IMR-90 (cell line): Measurements from ENCODE around the gene LDB2. TPM values are rescaled to one million over a fixed set of nuclear protein-coding genes. Genes with fewer than 3 reads are reported as not detected.
A peak's percentile ranks its signal among the peaks of the same experiment; 100 is the strongest.

Source experiments
- ATAC-seq: fragments of 200-7000 bp; cut with Tn5 transposase; 2 replicates; pipeline ENCODE4 v1.9.1; 2020; ENCODE audit warnings: low read depth, mild to moderate bottlenecking, moderate library complexity
- BruUV-seq: library from RNA; stranded (reverse); fragments of 400-500 nt; replicated peaks from 2 replicates; lab custom pipeline; 2021; lab: Mats Ljungman, UMichigan
- CTCF ChIA-PET: fragments of 300-600 bp; formaldehyde crosslinking; extraction: SDS; loops from one replicate; lab custom pipeline; 2021; ENCODE audit warnings: antibody characterized with exemption; lab: Yijun Ruan, JAX
- POLR2A ChIA-PET: fragments of 300-600 bp; sonication (Branson Sonifier 250); formaldehyde crosslinking; loops from one replicate; lab custom pipeline; 2022; ENCODE audit warnings: antibody characterized with exemption; ENCODE audit not compliant: unreplicated experiment; lab: Charles Lee
- DNase-seq: peaks from one replicate; pipeline ENCODE4 v3.0.0; 2013
- H2AFZ ChIP-seq: replicated peaks from 2 replicates; pipeline ENCODE3; 2013; ENCODE audit warnings: low read length, mild to moderate bottlenecking; ENCODE audit not compliant: poor library complexity
- H2AK5ac ChIP-seq: 2 replicates; pipeline ENCODE4 v1.6.1; 2013; ENCODE audit warnings: low read depth, low read length, inconsistent platforms
- H2AK9ac ChIP-seq: replicated peaks from 2 replicates; pipeline ENCODE3; 2013; ENCODE audit warnings: mild to moderate bottlenecking, low read depth, low read length, moderate library complexity; ENCODE audit not compliant: poor library complexity
- H2BK120ac ChIP-seq: 2 replicates; pipeline ENCODE4 v1.6.1; 2013; ENCODE audit warnings: low read depth, low read length, inconsistent platforms
- H2BK15ac ChIP-seq: 3 replicates; pipeline ENCODE4 v1.6.1; 2013; ENCODE audit warnings: low read depth, low read length, inconsistent platforms
- H2BK20ac ChIP-seq: 2 replicates; pipeline ENCODE4 v1.6.1; 2013; ENCODE audit warnings: low read depth, mild to moderate bottlenecking, inconsistent platforms, low read length, moderate library complexity
- H2BK5ac ChIP-seq: 2 replicates; pipeline ENCODE4 v1.6.1; 2013; ENCODE audit warnings: mild to moderate bottlenecking, low read depth, low read length, inconsistent platforms; ENCODE audit not compliant: poor library complexity, severe bottlenecking
- H3K14ac ChIP-seq: replicated peaks from 2 replicates; pipeline ENCODE4 v1.6.1; 2013; ENCODE audit warnings: low read depth, low read length, inconsistent platforms
- H3K18ac ChIP-seq: 2 replicates; pipeline ENCODE4 v1.6.1; 2013; ENCODE audit warnings: low read depth, low read length, control low read depth
- H3K23ac ChIP-seq: 2 replicates; pipeline ENCODE4 v1.6.1; 2013; ENCODE audit warnings: low read depth, low read length, inconsistent platforms
- H3K27ac ChIP-seq: 2 replicates; pipeline ENCODE4 v1.5.1; 2013; ENCODE audit warnings: mild to moderate bottlenecking, control low read depth, low read length; ENCODE audit not compliant: insufficient read depth
- H3K27me3 ChIP-seq: 2 replicates; pipeline ENCODE4 v1.6.1; 2013; ENCODE audit warnings: low read length; ENCODE audit not compliant: control insufficient read depth, insufficient read depth
- H3K36me3 ChIP-seq: 2 replicates; pipeline ENCODE4 v1.6.1; 2013; ENCODE audit warnings: low read length, mixed read lengths; ENCODE audit not compliant: control insufficient read depth, insufficient read depth
- H3K4ac ChIP-seq: 2 replicates; pipeline ENCODE4 v1.6.1; 2013; ENCODE audit warnings: low read depth, low read length, inconsistent platforms
- H3K4me1 ChIP-seq: 2 replicates; pipeline ENCODE4 v1.6.1; 2013; ENCODE audit warnings: low read length, mixed read lengths; ENCODE audit not compliant: control insufficient read depth, insufficient read depth
- H3K4me2 ChIP-seq: 2 replicates; pipeline ENCODE4 v1.6.1; 2013; ENCODE audit warnings: low read depth, mild to moderate bottlenecking, control low read depth, low read length, moderate library complexity
- H3K4me3 ChIP-seq: 2 replicates; pipeline ENCODE4 v1.5.1; 2013; ENCODE audit warnings: low read depth, mild to moderate bottlenecking, control low read depth, low read length, moderate library complexity; ENCODE audit not compliant: insufficient read depth
- H3K56ac ChIP-seq: 2 replicates; pipeline ENCODE4 v1.6.1; 2013; ENCODE audit warnings: low read length, inconsistent platforms; ENCODE audit not compliant: insufficient read depth; ENCODE audit errors: extremely low read depth
- H3K79me1 ChIP-seq, 2 experiments: 2 replicates each; pipeline ENCODE4 v1.6.1; 2013; ENCODE audit warnings: low read length in 2 of 2, inconsistent platforms in 1 of 2, low read depth in 1 of 2
- H3K9ac ChIP-seq: 2 replicates; pipeline ENCODE4 v1.6.1; 2013; ENCODE audit warnings: low read depth, low read length, control low read depth
- H3K9me1 ChIP-seq: 2 replicates; pipeline ENCODE4 v1.6.1; 2013; ENCODE audit warnings: low read length, inconsistent platforms; ENCODE audit not compliant: insufficient read depth
- H3K9me3 ChIP-seq: 2 replicates; pipeline ENCODE4 v1.6.1; 2013; ENCODE audit warnings: low read length; ENCODE audit not compliant: control insufficient read depth, insufficient read depth
- H4K20me1 ChIP-seq: 2 replicates; pipeline ENCODE4 v1.6.1; 2013; ENCODE audit warnings: low read length, inconsistent platforms; ENCODE audit not compliant: insufficient read depth
- H4K5ac ChIP-seq: 2 replicates; pipeline ENCODE4 v1.6.1; 2013; ENCODE audit warnings: mild to moderate bottlenecking, low read depth, low read length, control low read depth
- H4K8ac ChIP-seq, 2 experiments: 2 replicates each; pipeline ENCODE4 v1.6.1; 2013; ENCODE audit warnings: low read depth in 2 of 2, low read length in 2 of 2, control low read depth in 1 of 2, inconsistent platforms in 1 of 2
- H4K91ac ChIP-seq: 2 replicates; pipeline ENCODE4 v1.6.1; 2013; ENCODE audit warnings: low read depth, low read length, inconsistent platforms; ENCODE audit not compliant: insufficient read depth
- BHLHE40 ChIP-seq: fragments of 150-350 bp; IDR thresholded peaks from 2 replicates; pipeline ENCODE4 v1.6.1; 2016; ENCODE audit warnings: mild to moderate bottlenecking, low read depth, low read length
- MAZ ChIP-seq: IDR thresholded peaks from 2 replicates; pipeline ENCODE4 v1.6.1; 2012; ENCODE audit warnings: low read depth, mild to moderate bottlenecking, low read length, improper control_type of control experiment, moderate library complexity, borderline replicate concordance
- MXI1 ChIP-seq: IDR thresholded peaks from 2 replicates; pipeline ENCODE4 v1.6.1; 2012; ENCODE audit warnings: low read depth, mild to moderate bottlenecking, low read length, moderate library complexity, borderline replicate concordance
- RCOR1 ChIP-seq: IDR thresholded peaks from 2 replicates; pipeline ENCODE4 v1.6.1; 2012; ENCODE audit warnings: mild to moderate bottlenecking, low read length, improper control_type of control experiment; ENCODE audit not compliant: insufficient replicate concordance
- RFX5 ChIP-seq: IDR thresholded peaks from 2 replicates; pipeline ENCODE4 v1.8.0; 2012; ENCODE audit warnings: low read depth, mild to moderate bottlenecking, low read length, moderate library complexity
- WGBS, 2 experiments: methylation state at CpG; one replicate each; pipeline versions ENCODE4 v1.1.5 to v1.1.7; 2013; ENCODE audit warnings: missing lambda C conversion rate in 2 of 2; ENCODE audit not compliant: insufficient read length in 1 of 2; ENCODE audit errors: extremely low coverage in 2 of 2; 5-methylcytosine and 5-hydroxymethylcytosine counted together
- dilution Hi-C: fragments of 300-500 bp; cut with HindIII; formaldehyde crosslinking; loops from one replicate; pipeline ENCODE4 v1.14.3; 2018; ENCODE audit warnings: low sequenced_read_pairs; ENCODE audit not compliant: unreplicated experiment
- in situ Hi-C: fragments of 300-500 bp; cut with MboI; formaldehyde crosslinking; loops from 3 replicates; pipeline ENCODE4 v1.14.3; 2019; ENCODE audit warnings: low sequenced_read_pairs, inconsistent platforms, mixed read lengths
- intact Hi-C: fragments of 100-400 bp; cut with micrococcal nuclease; formaldehyde crosslinking; loops from 2 replicates; pipeline ENCODE4 v1.10.0; 2022
- polyA plus RNA-seq, 3 experiments: library from polyadenylated mRNA; depleted of rRNA; stranded (reverse); fragments of >200 nt; gene quantifications; 2 replicates each; pipeline ENCODE4 v1.2.3, GENCODE V29; 2012; ENCODE audit warnings: low replicate concordance in 1 of 3
- total RNA-seq: library from RNA; depleted of rRNA; stranded (reverse); fragments of >200 nt; gene quantifications from 2 replicates; pipeline ENCODE4 v1.2.3, GENCODE V29; 2012
- TF ChIP-seq, protein P1 (sequence below): fragments of 150-350 bp; IDR thresholded peaks from 2 replicates; pipeline ENCODE4 v1.6.1; 2016; ENCODE audit warnings: low read depth, mild to moderate bottlenecking, low read length, moderate library complexity, borderline replicate concordance
- TF ChIP-seq, protein P2 (sequence below): fragments of 150-350 bp; IDR thresholded peaks from 2 replicates; pipeline ENCODE4 v1.6.1; 2017; ENCODE audit warnings: mild to moderate bottlenecking, antibody characterized with exemption, low read length, low read depth

Gene LDB2
- total and polyA plus RNA-seq, 2 of the 4 experiments (the other 2 are of a cell fraction), result 67.9 to 116 TPM

DNA sequence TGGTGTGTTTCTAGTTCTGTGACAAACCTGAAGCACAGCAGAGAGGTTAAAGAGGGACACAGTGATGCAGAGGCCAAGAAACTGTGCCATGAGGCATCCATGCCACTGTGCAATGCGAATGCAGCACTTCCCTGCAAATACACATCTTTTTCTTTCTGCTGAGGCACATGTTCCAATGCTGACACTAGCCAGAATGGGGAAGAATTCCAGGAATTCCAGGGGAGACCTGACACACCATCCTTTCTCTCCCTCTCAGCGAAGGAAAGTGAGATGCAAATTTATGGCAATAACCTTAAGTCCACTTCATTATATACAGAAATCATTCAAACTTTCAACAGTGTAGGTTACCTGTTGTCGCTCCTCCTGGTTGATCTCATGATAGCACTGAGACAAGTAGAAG lies 204.8 kb downstream of the LDB2 start:
- Histone ChIP-seq H4K8ac (peak overlapping the region in 1 of 2 experiments; percentile 35; a peak in 2 of 4 replicates), H3K14ac (peak overlapping the region; percentile 32; the same call in 1 of the 2 replicates), H4K91ac (peak overlapping the region; percentile 46; the same call in 1 of the 2 replicates), H3K4me1 (peaks cover 17% of the 10 kb centered on the region), H2BK120ac (peak overlapping the region; percentile 53), H2BK20ac (peak overlapping the region; percentile 38; the same call in 1 of the 2 replicates), H2AFZ (no peak overlapping the region), H3K9ac (no peak overlapping the region; the same call in 1 of the 2 replicates), H3K18ac (peak overlapping the region; percentile 27; the same call in 1 of the 2 replicates), H3K9me1 (peaks cover 9% of the 10 kb centered on the region), H3K56ac (no peak overlapping the region), H2AK9ac (peak overlapping the region; percentile 33), H3K9me3 (no peaks in the 10 kb centered on the region; the same call in 1 of the 2 replicates), H3K23ac (no peak overlapping the region), H3K79me1 (peaks cover 0 to 4% of the 10 kb centered on the region in 2 experiments; a peak in 1 of 4 replicates), H3K27me3 (no peaks in the 10 kb centered on the region), H3K4me2 (no peak overlapping the region), H3K4ac (peak overlapping the region; percentile 75; the same call in 1 of the 2 replicates), H2BK5ac (no peak overlapping the region), H4K20me1 (no peaks in the 10 kb centered on the region), H3K27ac (peak overlapping the region; percentile 67; the same call in 1 of the 2 replicates), H3K36me3 (0 out of 2 replicates have a peak, but pooled peaks cover 2% of the 10 kb centered on the region), H4K5ac (peak overlapping the region; percentile 50; the same call in 1 of the 2 replicates), H2AK5ac (peak overlapping the region; percentile 49; the same call in 1 of the 2 replicates), H2BK15ac (peak overlapping the region; percentile 39; the same call in 1 of the 3 replicates), H3K4me3 (no peak overlapping the region)
- DNase-seq, result no peak
- POLR2A ChIA-PET, result no interaction called here
- CTCF ChIA-PET, result no interaction called here
- dilution Hi-C loops (no loop called here), intact Hi-C loops (no loop called here), in situ Hi-C loops (no loop called here)
- no TSS peak for BruUV-seq
- WGBS, 2 experiments, result no CpG with 5 or more reads among the region's 3 CpGs
- TF ChIP-seq MAZ, result no peak
- TF ChIP-seq RFX5, result no peak
- TF ChIP-seq, protein P1, sequence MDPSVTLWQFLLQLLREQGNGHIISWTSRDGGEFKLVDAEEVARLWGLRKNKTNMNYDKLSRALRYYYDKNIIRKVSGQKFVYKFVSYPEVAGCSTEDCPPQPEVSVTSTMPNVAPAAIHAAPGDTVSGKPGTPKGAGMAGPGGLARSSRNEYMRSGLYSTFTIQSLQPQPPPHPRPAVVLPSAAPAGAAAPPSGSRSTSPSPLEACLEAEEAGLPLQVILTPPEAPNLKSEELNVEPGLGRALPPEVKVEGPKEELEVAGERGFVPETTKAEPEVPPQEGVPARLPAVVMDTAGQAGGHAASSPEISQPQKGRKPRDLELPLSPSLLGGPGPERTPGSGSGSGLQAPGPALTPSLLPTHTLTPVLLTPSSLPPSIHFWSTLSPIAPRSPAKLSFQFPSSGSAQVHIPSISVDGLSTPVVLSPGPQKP, result no peak
- TF ChIP-seq RCOR1, result no peak
- no peak for TF ChIP-seq BHLHE40
- TF ChIP-seq, protein P2, sequence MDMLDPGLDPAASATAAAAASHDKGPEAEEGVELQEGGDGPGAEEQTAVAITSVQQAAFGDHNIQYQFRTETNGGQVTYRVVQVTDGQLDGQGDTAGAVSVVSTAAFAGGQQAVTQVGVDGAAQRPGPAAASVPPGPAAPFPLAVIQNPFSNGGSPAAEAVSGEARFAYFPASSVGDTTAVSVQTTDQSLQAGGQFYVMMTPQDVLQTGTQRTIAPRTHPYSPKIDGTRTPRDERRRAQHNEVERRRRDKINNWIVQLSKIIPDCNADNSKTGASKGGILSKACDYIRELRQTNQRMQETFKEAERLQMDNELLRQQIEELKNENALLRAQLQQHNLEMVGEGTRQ, result no peak
- no peak for TF ChIP-seq MXI1
- no peak for ATAC-seq
